ENCODE data around the gene RELL1.

Gene RELL1

DNA sequence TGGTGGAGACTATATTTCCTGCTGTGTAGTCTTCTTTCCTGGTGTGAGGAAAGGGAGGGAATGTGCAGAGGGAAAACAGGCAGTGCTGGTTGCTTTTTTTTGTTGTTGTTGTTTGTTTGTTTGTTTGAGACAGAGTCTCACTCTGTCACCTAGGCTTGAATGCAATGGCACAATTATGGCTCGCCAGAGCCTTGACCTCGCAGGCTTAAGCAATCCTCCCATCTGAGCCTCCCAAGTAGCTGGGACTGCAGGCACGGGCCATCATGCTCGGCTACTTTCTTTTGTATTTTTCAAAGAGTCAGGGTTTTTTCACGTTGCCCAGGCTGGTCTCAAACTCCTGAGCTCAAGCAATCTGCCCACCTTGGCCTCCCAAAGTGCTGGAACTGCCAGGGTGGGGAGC lies 82.5 kb downstream of the RELL1 start:
- DNase-seq (ENCODE audit: low read depth in 4 of 4, low spot score in 1 of 4) = no peak

DNA sequence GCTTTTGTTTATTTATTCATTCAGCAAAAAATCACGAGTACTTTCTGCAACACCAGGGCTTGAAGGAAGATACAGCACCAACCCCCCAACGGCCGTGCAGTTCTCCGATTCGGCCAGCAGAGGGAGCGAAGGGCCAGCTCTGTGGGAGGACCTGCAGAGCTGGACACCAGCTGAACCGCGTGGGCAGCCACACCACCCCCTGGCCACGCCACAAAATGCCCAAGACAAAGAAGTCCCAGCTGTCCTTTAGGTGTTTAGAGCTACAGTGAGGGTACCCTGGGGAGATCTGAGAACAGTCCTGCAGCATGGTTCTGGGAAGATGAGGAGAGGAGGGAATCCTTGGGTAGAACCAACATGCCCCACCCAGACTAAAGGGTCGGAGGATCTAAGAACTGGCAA lies 83.1 kb downstream of the RELL1 start:
- DNase-seq (ENCODE audit: low read depth in 4 of 4, low spot score in 1 of 4) = peak; percentile 58 to 66 (median 62)

DNA sequence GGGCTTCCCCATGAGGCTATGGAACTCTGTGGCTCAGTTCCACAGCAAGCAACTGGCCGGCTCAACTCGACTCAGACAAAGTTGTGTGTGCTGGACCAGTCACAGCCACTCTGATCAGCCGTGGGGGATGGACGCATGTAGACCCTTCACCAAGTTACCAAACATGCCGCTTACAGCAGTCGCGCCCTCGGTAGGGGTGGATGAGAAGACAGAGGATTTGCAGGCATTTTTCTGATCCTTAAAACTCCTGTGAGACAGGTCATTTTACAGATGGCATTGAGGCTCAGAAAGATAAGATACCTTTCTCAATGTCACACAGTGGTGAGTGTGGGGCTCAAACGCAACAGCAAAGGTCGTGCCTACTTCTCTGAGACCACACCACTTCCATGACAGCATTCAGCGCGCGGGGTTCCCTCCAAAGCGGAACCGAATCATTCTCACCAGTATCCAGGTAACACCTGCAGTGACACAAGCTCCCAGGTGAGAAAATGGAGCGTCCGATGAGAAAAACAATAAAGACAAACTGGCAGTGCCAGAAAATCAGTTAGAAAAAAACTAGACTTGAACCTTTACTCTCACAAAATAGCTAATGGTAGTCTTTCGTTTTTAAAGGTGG lies 83.6 kb downstream of the RELL1 start:
- no peak for DNase-seq (ENCODE audit: low read depth in 4 of 4, low spot score in 1 of 4)

DNA sequence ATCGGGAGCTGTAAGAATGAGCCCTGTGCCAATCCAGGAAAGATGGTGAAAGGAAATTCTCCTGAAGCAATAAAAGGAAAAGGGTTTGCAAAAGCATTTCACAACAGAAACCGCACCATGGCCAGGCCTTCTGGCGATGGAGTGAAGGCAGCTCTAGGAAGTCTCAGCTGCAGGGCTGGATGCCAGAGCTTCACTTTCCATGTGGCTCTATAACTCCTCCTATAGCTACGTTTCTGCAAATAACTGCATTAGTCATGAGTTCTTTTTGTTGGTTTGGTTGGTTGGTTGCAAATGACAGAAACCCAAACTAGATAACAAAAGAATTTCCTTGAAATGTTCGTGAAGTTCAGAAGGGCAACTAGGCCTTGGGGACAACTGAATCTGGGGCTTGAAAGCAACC lies 84.6 kb downstream of the RELL1 start:
- no peak for DNase-seq (ENCODE audit: low read depth in 4 of 4, low spot score in 1 of 4)

DNA sequence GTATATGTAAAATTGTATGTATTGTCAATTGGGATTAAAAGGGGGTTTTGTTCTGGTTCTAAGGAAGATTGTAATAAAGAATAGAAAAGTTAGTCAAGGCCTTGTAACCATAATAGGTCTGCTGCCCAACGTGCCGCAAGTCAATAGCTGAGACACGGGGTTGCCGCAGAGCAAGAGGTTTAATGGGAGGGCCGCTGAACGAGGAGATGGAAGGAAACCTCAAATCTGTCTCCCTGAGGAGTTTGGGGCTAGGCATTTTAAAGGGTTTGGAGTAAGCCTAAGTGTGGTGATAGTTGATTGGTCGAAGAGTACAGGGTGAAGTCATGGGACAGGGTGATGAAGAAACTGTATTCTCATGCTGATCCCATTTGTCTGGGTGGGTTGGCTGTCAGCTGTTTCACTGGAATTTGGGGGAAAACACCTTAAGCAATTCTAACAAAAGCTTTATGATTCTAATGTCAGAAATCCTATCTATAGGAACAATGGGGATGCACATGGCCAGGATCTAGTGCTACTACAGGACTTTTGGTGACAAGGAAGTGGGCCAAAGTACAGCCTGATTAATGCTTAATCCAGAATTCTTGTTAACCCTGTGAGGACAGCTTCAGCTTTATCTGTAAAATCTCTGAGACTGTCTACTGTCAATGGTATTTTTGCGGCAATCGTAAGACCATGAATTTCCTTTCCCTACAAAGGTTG lies 86.9 kb downstream of the RELL1 start:
- no peak for DNase-seq (ENCODE audit: low read depth in 4 of 4, low spot score in 1 of 4)

DNA sequence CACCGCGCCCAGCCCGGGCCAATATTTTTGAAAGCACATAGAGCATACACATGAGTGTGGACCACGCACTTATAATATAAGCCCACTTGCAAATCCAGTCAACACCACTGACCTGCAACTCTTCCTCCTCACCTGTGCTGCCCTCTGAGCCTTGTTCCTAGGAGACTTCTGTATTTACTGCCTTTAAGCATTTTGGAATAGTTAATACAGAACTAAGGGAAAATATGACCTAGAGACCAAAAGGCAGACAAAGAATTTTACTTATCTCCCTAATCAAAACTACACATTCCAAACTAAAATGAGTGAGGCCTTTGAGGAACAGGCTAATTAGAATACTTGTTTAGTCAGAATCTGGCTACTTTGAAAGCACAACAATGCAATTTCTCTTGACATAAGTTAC lies 89.1 kb downstream of the RELL1 start:
- no peak for DNase-seq (ENCODE audit: low read depth in 4 of 4, low spot score in 1 of 4)

DNA sequence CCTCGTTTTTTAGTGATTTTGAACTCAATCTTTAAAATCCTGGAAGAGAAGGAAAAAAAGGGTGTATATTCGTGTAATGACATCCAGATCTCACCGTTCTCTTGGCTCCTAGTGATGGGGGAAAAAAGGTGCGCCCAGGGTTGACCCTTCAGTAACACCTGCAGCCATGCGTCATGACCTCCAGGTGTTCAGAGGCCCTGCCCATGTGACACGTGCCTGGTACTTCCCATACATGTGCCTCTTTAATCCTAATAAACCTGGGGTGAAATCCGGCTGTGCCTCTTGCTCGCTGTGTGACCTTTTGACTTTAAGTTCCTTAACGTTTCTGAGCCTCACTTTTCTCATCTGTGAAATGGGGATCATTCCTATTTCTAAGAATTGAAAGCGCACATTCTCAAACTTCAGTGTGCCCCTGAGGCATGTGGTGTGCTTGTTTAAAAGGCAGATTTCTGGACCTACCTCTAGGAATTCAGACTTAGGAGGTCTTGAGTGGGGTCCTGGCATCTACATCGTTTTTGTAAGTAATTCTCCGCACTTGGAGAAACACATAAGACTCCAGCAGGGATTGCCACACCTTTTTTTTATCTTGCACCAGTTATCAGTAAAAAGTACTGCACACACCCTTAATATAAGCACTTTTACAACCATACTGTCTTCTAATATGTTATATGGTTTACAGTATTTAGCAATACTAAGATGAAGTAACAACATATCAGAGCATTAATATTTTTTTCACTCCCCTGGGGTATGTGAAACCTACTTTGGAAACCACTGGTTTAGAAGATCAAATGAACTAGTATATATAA lies 90.1 kb downstream of the RELL1 start:
- DNase-seq (ENCODE audit: low read depth in 4 of 4, low spot score in 1 of 4) = no peak

DNA sequence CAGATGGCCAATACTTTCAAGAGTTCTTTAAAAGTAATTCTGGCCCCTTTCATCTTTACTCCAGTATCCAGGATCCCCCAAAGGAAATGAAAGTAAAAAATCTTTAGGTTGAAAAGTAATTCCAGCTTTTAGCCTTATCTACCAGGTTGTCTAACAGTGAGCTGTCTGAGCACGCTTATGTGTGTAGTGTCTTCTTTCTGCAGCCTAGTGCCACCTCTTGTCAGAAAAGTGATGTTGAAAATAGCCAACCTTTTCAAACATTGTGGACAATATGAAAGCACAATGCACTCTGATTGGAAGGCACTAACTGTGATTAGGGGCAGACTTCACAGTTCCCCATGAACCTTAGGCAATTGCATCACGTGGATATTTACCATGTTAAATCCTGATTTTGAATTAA lies 92.1 kb downstream of the RELL1 start:
- no peak for DNase-seq (ENCODE audit: low read depth in 4 of 4, low spot score in 1 of 4)

DNA sequence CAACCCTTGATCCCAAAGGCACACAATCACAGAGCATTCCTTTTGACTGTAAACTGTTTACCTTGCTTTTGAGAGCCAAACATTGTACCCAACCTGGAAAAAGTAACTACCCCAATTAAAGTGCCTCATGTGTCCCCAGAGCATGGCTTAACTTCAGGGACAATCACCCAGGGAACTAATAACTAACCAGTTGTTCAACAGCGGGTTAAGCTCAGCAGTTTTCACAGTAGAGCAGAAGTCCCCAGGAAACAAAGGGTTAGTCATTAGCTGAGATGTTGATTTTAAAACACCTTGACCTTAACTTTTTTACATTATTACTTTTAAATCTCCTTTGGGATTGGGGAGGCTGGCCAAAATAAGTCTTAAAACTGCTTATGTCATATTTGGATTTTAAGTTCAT lies 94.8 kb downstream of the RELL1 start:
- DNase-seq (ENCODE audit: low read depth in 4 of 4, low spot score in 1 of 4) = no peak

DNA sequence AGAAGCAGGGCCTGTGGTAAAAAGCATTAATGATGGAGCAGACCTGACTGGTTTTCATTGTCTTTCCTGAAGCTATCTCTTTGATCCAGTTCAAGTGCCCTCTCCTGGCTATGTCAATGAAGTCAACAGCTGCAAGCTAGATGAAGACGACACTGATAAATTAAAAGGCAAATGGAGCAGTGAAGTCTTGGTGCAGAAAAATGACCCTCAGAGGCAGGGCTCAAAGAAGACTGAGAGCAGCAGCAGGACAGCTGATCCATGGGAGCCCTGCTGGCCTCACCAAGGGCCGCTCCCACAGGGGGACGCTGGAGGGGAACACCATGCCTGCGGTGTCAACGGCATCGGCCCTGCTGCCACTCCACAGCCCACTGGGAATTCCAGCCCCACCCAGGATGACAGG lies 96.2 kb downstream of the RELL1 start:
- DNase-seq (ENCODE audit: low read depth in 4 of 4, low spot score in 1 of 4) = no peak

DNA sequence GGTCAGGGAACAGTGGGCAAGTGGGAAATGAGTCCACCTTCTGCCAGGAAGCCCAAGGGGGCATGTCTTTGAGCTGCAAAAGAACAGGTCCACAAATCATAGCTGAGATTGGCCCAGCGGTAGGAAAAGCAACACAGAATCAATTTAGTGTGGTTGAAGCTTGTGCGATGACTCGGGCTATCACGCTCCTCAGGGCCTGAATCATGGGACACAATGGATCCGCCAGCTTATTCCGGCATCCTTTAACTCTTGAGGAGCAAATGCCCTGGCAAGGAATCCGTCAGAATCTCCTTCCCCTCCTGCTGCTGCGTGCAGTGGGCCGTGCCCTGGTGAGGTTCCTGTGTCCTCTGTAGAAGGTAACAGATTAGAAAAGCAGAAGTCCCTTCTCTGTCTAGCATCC lies 98.0 kb downstream of the RELL1 start:
- DNase-seq (ENCODE audit: low read depth in 4 of 4, low spot score in 1 of 4) = no peak

DNA sequence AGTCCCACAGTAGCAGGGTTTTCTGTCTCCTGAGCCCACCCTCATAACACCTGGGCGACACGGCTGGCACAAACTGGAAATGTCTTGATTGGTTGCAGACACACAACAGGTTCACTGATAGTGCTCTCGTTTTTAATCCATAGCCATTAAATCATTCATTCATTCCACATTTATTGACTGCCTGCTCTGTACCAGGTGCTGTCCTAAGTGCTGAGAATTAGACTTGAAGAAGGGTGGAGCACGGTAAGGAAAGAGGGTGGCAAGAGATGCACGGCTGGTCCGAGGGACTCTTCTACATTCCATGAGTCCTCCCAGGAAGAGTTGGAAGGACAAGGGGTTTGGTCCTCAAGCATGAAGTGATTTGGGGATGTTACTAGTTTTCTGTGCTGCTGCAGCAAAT lies 100.0 kb downstream of the RELL1 start:
- DNase-seq (ENCODE audit: low read depth in 4 of 4, low spot score in 1 of 4) = no peak

DNA sequence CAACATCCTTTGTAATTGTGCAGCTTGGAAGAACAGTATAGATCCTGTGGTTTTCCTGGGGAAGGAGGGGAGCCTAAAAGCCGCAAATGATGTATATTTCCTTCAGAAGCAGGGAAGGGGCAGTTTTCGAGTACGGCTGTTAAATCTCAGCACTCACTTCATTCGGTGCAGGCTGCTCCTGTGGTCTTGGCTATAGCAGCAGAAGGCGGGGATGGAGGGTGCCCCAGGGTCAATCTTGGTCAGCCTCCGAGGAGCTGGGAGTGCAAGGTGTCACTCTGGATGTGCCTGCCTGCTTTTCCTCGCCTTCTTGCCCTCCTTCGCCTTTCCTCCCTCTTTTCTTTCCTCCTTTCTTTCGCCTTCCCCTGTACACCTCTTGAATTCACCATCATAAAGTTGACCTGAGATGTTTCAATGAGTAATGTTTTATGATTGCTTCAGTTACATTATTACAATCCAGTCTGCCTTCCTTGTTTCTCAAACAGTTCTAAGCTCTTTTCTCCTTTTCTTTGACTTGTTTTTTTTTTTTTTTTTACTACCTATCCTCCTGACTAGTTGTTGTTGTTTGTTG lies 101.6 kb downstream of the RELL1 start:
- DNase-seq (ENCODE audit: low read depth in 4 of 4, low spot score in 1 of 4) = no peak

DNA sequence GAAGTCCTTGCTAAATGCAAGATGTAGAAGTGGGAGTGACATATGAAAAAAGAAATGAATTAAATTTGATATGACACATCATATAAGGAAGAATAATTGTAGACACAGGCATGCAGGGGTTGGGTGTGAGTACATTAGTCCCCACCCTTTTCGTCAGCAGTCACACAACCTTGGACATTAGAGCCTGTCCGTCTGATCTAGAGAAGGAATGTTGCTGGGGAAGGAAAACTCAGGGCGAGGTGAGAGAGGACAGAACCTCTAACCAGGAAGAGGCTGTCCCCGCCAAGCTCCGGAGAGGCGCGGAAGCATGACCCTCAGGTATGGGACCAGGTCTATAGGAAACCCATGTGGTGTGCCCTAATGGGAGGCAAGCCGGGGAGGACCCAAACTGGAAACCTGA lies 102.1 kb downstream of the RELL1 start:
- no peak for DNase-seq (ENCODE audit: low read depth in 4 of 4, low spot score in 1 of 4)

DNA sequence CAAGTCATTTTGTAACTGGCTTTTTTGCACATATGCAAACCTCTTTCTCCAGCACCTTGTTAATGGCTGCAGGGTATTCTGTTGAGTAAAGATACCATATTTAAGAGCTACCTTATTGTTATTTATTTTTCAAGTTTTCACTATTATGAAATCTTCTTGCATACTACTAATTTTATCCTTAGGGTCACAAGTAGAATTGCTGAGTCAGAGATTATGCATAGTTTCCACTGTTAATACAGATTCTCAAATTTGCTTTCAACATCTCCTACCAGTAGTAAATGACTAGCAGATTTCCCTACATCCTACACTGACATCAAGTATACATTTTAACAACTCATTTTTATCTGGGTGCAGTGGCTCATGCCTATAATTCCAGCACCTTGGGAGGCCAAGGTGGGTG lies 112.6 kb downstream of the RELL1 start:
- DNase-seq (ENCODE audit: low read depth in 4 of 4, low spot score in 1 of 4) = no peak

DNA sequence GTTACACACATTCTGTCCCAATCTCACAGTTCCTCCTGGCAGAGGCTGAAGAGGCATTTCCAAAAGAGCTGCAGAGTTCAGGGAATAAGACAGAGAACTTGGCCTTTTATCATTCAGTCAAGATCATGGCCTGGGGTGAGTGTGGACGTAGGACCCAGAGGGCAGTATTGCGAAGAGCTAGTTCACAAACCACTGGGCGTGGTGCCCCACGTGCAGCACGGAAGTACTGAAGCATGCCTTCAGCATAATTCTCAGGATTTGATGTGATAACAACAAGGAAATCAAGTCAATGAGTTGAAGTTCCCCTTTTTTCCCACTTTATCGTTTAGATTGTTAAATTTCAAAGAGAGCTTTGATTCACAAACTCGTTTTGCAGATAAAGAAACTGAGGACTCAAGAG lies 117.7 kb downstream of the RELL1 start:
- DNase-seq (ENCODE audit: low read depth in 4 of 4, low spot score in 1 of 4) = no peak

DNA sequence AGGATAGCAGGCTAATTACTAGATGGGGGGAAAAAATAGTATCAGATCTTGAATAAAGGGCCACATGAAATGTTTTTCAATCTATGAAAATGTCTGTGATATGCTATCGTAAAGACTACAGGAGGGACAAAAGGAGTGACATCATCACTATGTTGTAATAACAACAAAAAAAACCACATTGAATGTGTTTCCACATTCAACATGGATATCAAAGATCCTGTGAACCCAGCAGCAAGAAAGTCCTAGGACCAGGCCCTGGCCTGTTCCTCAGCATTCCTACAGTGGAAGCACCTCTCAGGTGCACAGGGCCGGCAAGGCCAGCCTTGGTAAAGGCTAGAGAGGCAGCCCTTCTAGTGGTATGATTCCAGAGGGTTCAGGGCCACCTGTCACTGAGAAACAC lies 118.3 kb downstream of the RELL1 start:
- no peak for DNase-seq (ENCODE audit: low read depth in 4 of 4, low spot score in 1 of 4)

DNA sequence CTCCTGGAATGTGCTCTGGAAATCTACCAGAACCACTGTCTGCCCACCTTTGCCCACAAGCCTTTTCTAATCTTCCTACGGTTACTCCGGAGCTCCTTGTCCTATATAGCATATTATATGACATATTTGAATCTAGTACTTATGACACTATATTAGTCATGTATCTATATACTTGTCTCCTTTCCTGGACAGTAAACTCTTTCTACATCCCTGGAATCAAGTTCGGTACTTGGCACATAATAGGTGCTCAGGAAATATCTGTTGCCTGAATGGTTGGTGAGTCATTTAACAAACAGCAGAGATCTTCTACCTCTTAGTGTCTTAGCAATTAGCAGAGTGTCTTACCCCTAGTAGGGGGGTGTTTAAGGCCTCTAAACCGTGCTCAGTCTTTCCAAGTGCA lies 123.6 kb downstream of the RELL1 start:
- DNase-seq (ENCODE audit: low read depth in 4 of 4, low spot score in 1 of 4) = no peak

DNA sequence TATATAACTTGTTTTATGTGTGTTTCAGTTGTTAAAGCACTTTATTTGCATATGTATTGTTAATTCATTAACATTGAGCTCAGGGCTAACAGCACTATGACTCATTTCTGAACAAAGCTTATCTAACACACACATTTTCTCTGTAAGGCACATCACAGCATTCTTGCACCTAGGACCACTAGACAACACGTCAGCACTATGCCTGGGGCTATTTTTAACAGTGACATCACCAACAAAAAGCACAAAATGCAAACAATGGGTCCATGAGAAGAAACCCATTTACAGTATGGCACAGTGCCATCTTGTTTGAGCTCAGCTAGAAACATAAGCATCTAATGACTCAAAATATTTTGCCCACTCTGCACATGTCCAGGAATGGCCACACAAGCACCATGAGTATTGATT lies 124.4 kb downstream of the RELL1 start:
- DNase-seq (ENCODE audit: low read depth in 4 of 4, low spot score in 1 of 4) = no peak

DNA sequence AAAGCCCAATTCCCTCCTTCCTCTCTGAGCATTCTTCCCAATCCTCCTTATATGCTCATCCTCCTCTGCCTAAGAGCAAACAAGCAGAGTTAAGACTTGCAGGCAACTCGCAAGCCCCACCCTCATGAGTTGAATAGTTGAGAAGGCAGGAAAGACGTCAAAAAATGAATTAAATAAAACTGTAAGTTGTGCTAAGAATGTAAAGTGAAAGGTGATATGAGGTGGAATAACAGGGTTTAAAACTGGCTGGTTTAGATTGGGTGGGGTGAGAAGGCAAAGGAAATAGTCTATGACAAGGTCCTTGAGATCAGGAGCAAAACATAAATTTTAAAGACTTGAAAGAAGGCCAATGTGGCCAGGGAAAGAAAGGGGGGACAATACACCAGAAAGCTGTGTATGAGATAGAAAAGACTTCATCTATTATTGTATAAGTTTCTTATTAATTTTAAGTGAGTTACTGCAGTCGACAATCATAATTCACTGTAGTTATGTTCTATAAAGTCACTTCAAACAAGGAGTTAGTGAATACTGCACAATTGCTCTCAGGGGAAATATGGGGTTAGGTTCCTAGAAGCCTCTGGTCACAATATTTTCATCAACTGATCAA lies 124.9 kb downstream of the RELL1 start:
- DNase-seq (ENCODE audit: low read depth in 4 of 4, low spot score in 1 of 4) = no peak

All from stimulated activated CD4-positive, alpha-beta T cell treated with anti-CD3 and anti-CD28 coated beads, Interleukin-1b, Interleukin-23, amount 100 ng/mL, for 24 hours (primary cell).